Endodermal cell (in vitro differentiated cells): ENCODE measurements around the gene NUDT22. TPM values are rescaled to one million over a fixed set of nuclear protein-coding genes. Genes with fewer than 3 reads are reported as not detected.

Source experiments
- DNase-seq: peaks from one replicate; pipeline ENCODE4 v3.0.0-alpha.2; 2017
- H3K27ac ChIP-seq: 2 replicates; pipeline ENCODE4 v1.5.1; 2013; ENCODE audit warnings: mild to moderate bottlenecking, low read depth, low read length, moderate library complexity
- H3K27me3 ChIP-seq: 2 replicates; pipeline ENCODE4 v1.6.1; 2013; ENCODE audit warnings: mild to moderate bottlenecking, low read length, moderate library complexity; ENCODE audit not compliant: insufficient read depth, control insufficient read depth, poor library complexity, severe bottlenecking
- H3K36me3 ChIP-seq: 2 replicates; pipeline ENCODE4 v1.7.0; 2013; ENCODE audit warnings: mild to moderate bottlenecking, low read length, moderate library complexity; ENCODE audit not compliant: control insufficient read depth, insufficient read depth
- H3K4me1 ChIP-seq: one replicate; pipeline ENCODE4 v1.7.0; 2013; ENCODE audit warnings: low read length; ENCODE audit not compliant: control insufficient read depth, insufficient read depth
- H3K4me3 ChIP-seq: 2 replicates; pipeline ENCODE4 v1.5.1; 2013; ENCODE audit warnings: mild to moderate bottlenecking, low read length, moderate library complexity
- H3K9ac ChIP-seq: 2 replicates; pipeline ENCODE4 v1.6.1; 2013; ENCODE audit warnings: mild to moderate bottlenecking, low read length, moderate library complexity; ENCODE audit not compliant: poor library complexity, severe bottlenecking; ENCODE audit errors: extremely low read depth
- H3K9me3 ChIP-seq: 2 replicates; pipeline ENCODE4 v1.6.1; 2013; ENCODE audit warnings: mild to moderate bottlenecking, low read length, moderate library complexity; ENCODE audit not compliant: control insufficient read depth
- H3K27ac Mint-ChIP-seq: 2 replicates; pipeline ENCODE4 v1.8.0; 2020; ENCODE audit warnings: mixed read lengths
- H3K27me3 Mint-ChIP-seq: 2 replicates; pipeline ENCODE4 v1.8.0; 2021; ENCODE audit warnings: mild to moderate bottlenecking, mixed read lengths; ENCODE audit not compliant: insufficient read depth
- H3K36me3 Mint-ChIP-seq: 2 replicates; pipeline ENCODE4 v1.8.0; 2020; ENCODE audit warnings: low read depth, mixed read lengths
- H3K4me1 Mint-ChIP-seq: 2 replicates; pipeline ENCODE4 v1.8.0; 2020; ENCODE audit warnings: mixed read lengths
- H3K4me3 Mint-ChIP-seq: 2 replicates; pipeline ENCODE4 v1.8.0; 2020; ENCODE audit warnings: mild to moderate bottlenecking, moderate library complexity, mixed read lengths
- H3K9me3 Mint-ChIP-seq: 2 replicates; pipeline ENCODE4 v1.8.0; 2020; ENCODE audit warnings: mild to moderate bottlenecking, mixed read lengths
- CTCF ChIP-seq: fragments of 200-600 bp; sonication (generic); conservative IDR thresholded peaks from 2 replicates; pipeline ENCODE4 v1.5.0; 2021; ENCODE audit warnings: antibody characterized with exemption, mild to moderate bottlenecking
- WGBS, 2 experiments: methylation state at CpG; one replicate each; pipeline versions ENCODE4 v1.1.5 to v1.1.7; 2013; ENCODE audit warnings: missing lambda C conversion rate in 2 of 2, mixed read lengths in 1 of 2; ENCODE audit not compliant: insufficient coverage in 1 of 2, insufficient read length in 1 of 2; 5-methylcytosine and 5-hydroxymethylcytosine counted together
- total RNA-seq, 2 donors: library from RNA; stranded (reverse); fragmentation: NEBNext Ultra II Directional in 1 of 2; extraction: Animal tissue kit (Norgen Biotek cat#: 25700) in 1 of 2; gene quantifications; 2 replicates in 1 of 2; 3 replicates in 1 of 2; pipeline ENCODE4 v1.2.1, GENCODE V29; 2021

NUDT22 gene
- total RNA-seq, 2 donors from 2014 or later, result 54.4 to 55.9 TPM

GRCh38 chr11:64208796-64209562, 17.1 kb upstream of the NUDT22 start:
- Mint-ChIP-seq H3K27me3 (no peaks in the 10 kb centered on the region), H3K4me3 (no peak overlapping the region), H3K36me3 (peaks cover 33% of the 10 kb centered on the region), H3K9me3 (no peaks in the 10 kb centered on the region), H3K4me1 (no peaks in the 10 kb centered on the region), H3K27ac (peak overlapping the region; percentile 26)
- DNase-seq, result no peak
- Histone ChIP-seq H3K27ac (no peak overlapping the region), H3K9me3 (no peaks in the 10 kb centered on the region), H3K36me3 (peaks cover 36% of the 10 kb centered on the region), H3K27me3 (no peaks in the 10 kb centered on the region), H3K4me3 (no peak overlapping the region), H3K4me1 (peaks cover under 1% of the 10 kb centered on the region), H3K9ac (no peak overlapping the region)
- WGBS, 2 experiments, result 92 to 95% methylated on average over 12 to 18 of the region's 18 CpGs
- TF ChIP-seq CTCF, result no peak

GRCh38 chr11:64209563-64209843, 16.6 kb upstream of the NUDT22 start:
- H3K27me3 ChIP-seq, result no peaks in the 10 kb centered on the region
- no peak overlapping the region for H3K4me3 Mint-ChIP-seq
- H3K9me3 Mint-ChIP-seq, result no peaks in the 10 kb centered on the region
- no peak for DNase-seq
- H3K9me3 ChIP-seq, result no peaks in the 10 kb centered on the region
- TF ChIP-seq CTCF, result no peak
- H3K4me1 Mint-ChIP-seq, result no peaks in the 10 kb centered on the region
- H3K27ac ChIP-seq, result no peak overlapping the region
- no peak overlapping the region for H3K9ac ChIP-seq
- WGBS, 2 experiments, result 95 to 96% methylated on average over 4 to 8 of the region's 8 CpGs
- no peak overlapping the region for H3K4me3 ChIP-seq
- H3K27ac Mint-ChIP-seq, result no peak overlapping the region
- H3K36me3 ChIP-seq, result peaks cover 31% of the 10 kb centered on the region
- no peaks in the 10 kb centered on the region for H3K4me1 ChIP-seq
- no peaks in the 10 kb centered on the region for H3K27me3 Mint-ChIP-seq
- peaks cover 30% of the 10 kb centered on the region for H3K36me3 Mint-ChIP-seq

- no peaks in the 10 kb centered on the region for H3K4me1 ChIP-seq
- Mint-ChIP-seq H3K4me3 (no peak overlapping the region), H3K9me3 (no peaks in the 10 kb centered on the region), H3K27ac (no peak overlapping the region), H3K27me3 (no peaks in the 10 kb centered on the region), H3K36me3 (peaks cover 32% of the 10 kb centered on the region), H3K4me1 (no peaks in the 10 kb centered on the region)
- H3K4me3 ChIP-seq, result no peak overlapping the region
- no peak for TF ChIP-seq CTCF
- DNase-seq, result no peak
- H3K27ac ChIP-seq, result no peak overlapping the region
- H3K9ac ChIP-seq, result no peak overlapping the region
- H3K9me3 ChIP-seq, result no peaks in the 10 kb centered on the region
- peaks cover 28% of the 10 kb centered on the region for H3K36me3 ChIP-seq
- WGBS, 2 experiments, result 95 to 97% methylated on average over 15 to 24 of the region's 24 CpGs
- H3K27me3 ChIP-seq, result no peaks in the 10 kb centered on the region
Observed at GRCh38 chr11:64210301-64211020, 15.6 kb upstream of the NUDT22 start.
